IMR-90 (cell line): ENCODE measurements around the gene CKB. TPM values are rescaled to one million over a fixed set of nuclear protein-coding genes. Genes with fewer than 3 reads are reported as not detected.

Experiments used
- ATAC-seq: fragments of 200-7000 bp; cut with Tn5 transposase; 2 replicates; pipeline ENCODE4 v1.9.1; 2020; ENCODE audit warnings: low read depth, mild to moderate bottlenecking, moderate library complexity
- BruUV-seq: library from RNA; stranded (reverse); fragments of 400-500 nt; replicated peaks from 2 replicates; lab custom pipeline; 2021; lab: Mats Ljungman, UMichigan
- CTCF ChIA-PET: fragments of 300-600 bp; formaldehyde crosslinking; extraction: SDS; loops from one replicate; lab custom pipeline; 2021; ENCODE audit warnings: antibody characterized with exemption; lab: Yijun Ruan, JAX
- POLR2A ChIA-PET: fragments of 300-600 bp; sonication (Branson Sonifier 250); formaldehyde crosslinking; loops from one replicate; lab custom pipeline; 2022; ENCODE audit warnings: antibody characterized with exemption; ENCODE audit not compliant: unreplicated experiment; lab: Charles Lee
- DNase-seq: peaks from one replicate; pipeline ENCODE4 v3.0.0; 2013
- H2AFZ ChIP-seq: replicated peaks from 2 replicates; pipeline ENCODE3; 2013; ENCODE audit warnings: low read length, mild to moderate bottlenecking; ENCODE audit not compliant: poor library complexity
- H2AK5ac ChIP-seq: 2 replicates; pipeline ENCODE4 v1.6.1; 2013; ENCODE audit warnings: low read depth, low read length, inconsistent platforms
- H2AK9ac ChIP-seq: replicated peaks from 2 replicates; pipeline ENCODE3; 2013; ENCODE audit warnings: mild to moderate bottlenecking, low read depth, low read length, moderate library complexity; ENCODE audit not compliant: poor library complexity
- H2BK120ac ChIP-seq: 2 replicates; pipeline ENCODE4 v1.6.1; 2013; ENCODE audit warnings: low read depth, low read length, inconsistent platforms
- H2BK15ac ChIP-seq: 3 replicates; pipeline ENCODE4 v1.6.1; 2013; ENCODE audit warnings: low read depth, low read length, inconsistent platforms
- H2BK20ac ChIP-seq: 2 replicates; pipeline ENCODE4 v1.6.1; 2013; ENCODE audit warnings: low read depth, mild to moderate bottlenecking, inconsistent platforms, low read length, moderate library complexity
- H2BK5ac ChIP-seq: 2 replicates; pipeline ENCODE4 v1.6.1; 2013; ENCODE audit warnings: mild to moderate bottlenecking, low read depth, low read length, inconsistent platforms; ENCODE audit not compliant: poor library complexity, severe bottlenecking
- H3K14ac ChIP-seq: replicated peaks from 2 replicates; pipeline ENCODE4 v1.6.1; 2013; ENCODE audit warnings: low read depth, low read length, inconsistent platforms
- H3K18ac ChIP-seq: 2 replicates; pipeline ENCODE4 v1.6.1; 2013; ENCODE audit warnings: low read depth, low read length, control low read depth
- H3K23ac ChIP-seq: 2 replicates; pipeline ENCODE4 v1.6.1; 2013; ENCODE audit warnings: low read depth, low read length, inconsistent platforms
- H3K27ac ChIP-seq: 2 replicates; pipeline ENCODE4 v1.5.1; 2013; ENCODE audit warnings: mild to moderate bottlenecking, control low read depth, low read length; ENCODE audit not compliant: insufficient read depth
- H3K27me3 ChIP-seq: 2 replicates; pipeline ENCODE4 v1.6.1; 2013; ENCODE audit warnings: low read length; ENCODE audit not compliant: control insufficient read depth, insufficient read depth
- H3K36me3 ChIP-seq: 2 replicates; pipeline ENCODE4 v1.6.1; 2013; ENCODE audit warnings: low read length, mixed read lengths; ENCODE audit not compliant: control insufficient read depth, insufficient read depth
- H3K4ac ChIP-seq: 2 replicates; pipeline ENCODE4 v1.6.1; 2013; ENCODE audit warnings: low read depth, low read length, inconsistent platforms
- H3K4me1 ChIP-seq: 2 replicates; pipeline ENCODE4 v1.6.1; 2013; ENCODE audit warnings: low read length, mixed read lengths; ENCODE audit not compliant: control insufficient read depth, insufficient read depth
- H3K4me2 ChIP-seq: 2 replicates; pipeline ENCODE4 v1.6.1; 2013; ENCODE audit warnings: low read depth, mild to moderate bottlenecking, control low read depth, low read length, moderate library complexity
- H3K4me3 ChIP-seq: 2 replicates; pipeline ENCODE4 v1.5.1; 2013; ENCODE audit warnings: low read depth, mild to moderate bottlenecking, control low read depth, low read length, moderate library complexity; ENCODE audit not compliant: insufficient read depth
- H3K56ac ChIP-seq: 2 replicates; pipeline ENCODE4 v1.6.1; 2013; ENCODE audit warnings: low read length, inconsistent platforms; ENCODE audit not compliant: insufficient read depth; ENCODE audit errors: extremely low read depth
- H3K79me1 ChIP-seq, 2 experiments: 2 replicates each; pipeline ENCODE4 v1.6.1; 2013; ENCODE audit warnings: low read length in 2 of 2, inconsistent platforms in 1 of 2, low read depth in 1 of 2
- H3K9ac ChIP-seq: 2 replicates; pipeline ENCODE4 v1.6.1; 2013; ENCODE audit warnings: low read depth, low read length, control low read depth
- H3K9me1 ChIP-seq: 2 replicates; pipeline ENCODE4 v1.6.1; 2013; ENCODE audit warnings: low read length, inconsistent platforms; ENCODE audit not compliant: insufficient read depth
- H3K9me3 ChIP-seq: 2 replicates; pipeline ENCODE4 v1.6.1; 2013; ENCODE audit warnings: low read length; ENCODE audit not compliant: control insufficient read depth, insufficient read depth
- H4K20me1 ChIP-seq: 2 replicates; pipeline ENCODE4 v1.6.1; 2013; ENCODE audit warnings: low read length, inconsistent platforms; ENCODE audit not compliant: insufficient read depth
- H4K5ac ChIP-seq: 2 replicates; pipeline ENCODE4 v1.6.1; 2013; ENCODE audit warnings: mild to moderate bottlenecking, low read depth, low read length, control low read depth
- H4K8ac ChIP-seq, 2 experiments: 2 replicates each; pipeline ENCODE4 v1.6.1; 2013; ENCODE audit warnings: low read depth in 2 of 2, low read length in 2 of 2, control low read depth in 1 of 2, inconsistent platforms in 1 of 2
- H4K91ac ChIP-seq: 2 replicates; pipeline ENCODE4 v1.6.1; 2013; ENCODE audit warnings: low read depth, low read length, inconsistent platforms; ENCODE audit not compliant: insufficient read depth
- CEBPB ChIP-seq: IDR thresholded peaks from 2 replicates; pipeline ENCODE4 v1.6.1; 2012; ENCODE audit warnings: low read depth, low read length, improper control_type of control experiment
- FOS ChIP-seq: fragments of 150-350 bp; IDR thresholded peaks from 2 replicates; pipeline ENCODE4 v1.6.1; 2016; ENCODE audit warnings: low read depth, low read length
- RCOR1 ChIP-seq: IDR thresholded peaks from 2 replicates; pipeline ENCODE4 v1.6.1; 2012; ENCODE audit warnings: mild to moderate bottlenecking, low read length, improper control_type of control experiment; ENCODE audit not compliant: insufficient replicate concordance
- RFX5 ChIP-seq: IDR thresholded peaks from 2 replicates; pipeline ENCODE4 v1.8.0; 2012; ENCODE audit warnings: low read depth, mild to moderate bottlenecking, low read length, moderate library complexity
- WGBS, 2 experiments: methylation state at CpG; one replicate each; pipeline versions ENCODE4 v1.1.5 to v1.1.7; 2013; ENCODE audit warnings: missing lambda C conversion rate in 2 of 2; ENCODE audit not compliant: insufficient read length in 1 of 2; ENCODE audit errors: extremely low coverage in 2 of 2; 5-methylcytosine and 5-hydroxymethylcytosine counted together
- dilution Hi-C: fragments of 300-500 bp; cut with HindIII; formaldehyde crosslinking; loops from one replicate; pipeline ENCODE4 v1.14.3; 2018; ENCODE audit warnings: low sequenced_read_pairs; ENCODE audit not compliant: unreplicated experiment
- in situ Hi-C: fragments of 300-500 bp; cut with MboI; formaldehyde crosslinking; loops from 3 replicates; pipeline ENCODE4 v1.14.3; 2019; ENCODE audit warnings: low sequenced_read_pairs, inconsistent platforms, mixed read lengths
- intact Hi-C: fragments of 100-400 bp; cut with micrococcal nuclease; formaldehyde crosslinking; loops from 2 replicates; pipeline ENCODE4 v1.10.0; 2022
- polyA plus RNA-seq, 3 experiments: library from polyadenylated mRNA; depleted of rRNA; stranded (reverse); fragments of >200 nt; gene quantifications; 2 replicates each; pipeline ENCODE4 v1.2.3, GENCODE V29; 2012; ENCODE audit warnings: low replicate concordance in 1 of 3
- total RNA-seq: library from RNA; depleted of rRNA; stranded (reverse); fragments of >200 nt; gene quantifications from 2 replicates; pipeline ENCODE4 v1.2.3, GENCODE V29; 2012
- TF ChIP-seq, protein P1 (sequence below): fragments of 150-350 bp; IDR thresholded peaks from 2 replicates; pipeline ENCODE4 v1.6.1; 2016; ENCODE audit warnings: low read depth, mild to moderate bottlenecking, low read length, moderate library complexity, borderline replicate concordance

Gene CKB
- total and polyA plus RNA-seq, 2 of the 4 experiments (the other 2 are of a cell fraction) = 17.7 to 82.6 TPM

DNA sequence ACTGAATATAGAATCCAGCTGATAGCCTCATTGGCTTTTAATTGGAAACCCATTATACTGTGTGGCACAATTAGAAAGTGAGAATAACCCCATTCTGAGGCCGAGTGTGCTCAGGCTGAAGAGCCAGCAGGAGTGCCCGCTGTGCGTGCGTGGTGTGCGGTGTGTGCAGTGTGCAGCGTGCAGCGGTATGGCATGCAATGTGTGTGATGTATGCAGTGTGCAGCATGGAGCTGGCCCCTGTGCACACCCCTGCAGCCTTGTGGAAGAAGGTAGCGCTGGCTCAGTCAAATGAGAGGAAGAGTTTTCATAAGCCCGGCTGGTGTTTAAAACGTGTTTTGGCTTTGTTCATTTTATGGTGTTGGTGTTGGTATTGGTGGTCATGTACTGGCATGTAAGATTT lies 22.9 kb downstream of the CKB start (continued):
- TF ChIP-seq RCOR1 (no peak), RFX5 (no peak), FOS (no peak)
- TF ChIP-seq, protein P1, sequence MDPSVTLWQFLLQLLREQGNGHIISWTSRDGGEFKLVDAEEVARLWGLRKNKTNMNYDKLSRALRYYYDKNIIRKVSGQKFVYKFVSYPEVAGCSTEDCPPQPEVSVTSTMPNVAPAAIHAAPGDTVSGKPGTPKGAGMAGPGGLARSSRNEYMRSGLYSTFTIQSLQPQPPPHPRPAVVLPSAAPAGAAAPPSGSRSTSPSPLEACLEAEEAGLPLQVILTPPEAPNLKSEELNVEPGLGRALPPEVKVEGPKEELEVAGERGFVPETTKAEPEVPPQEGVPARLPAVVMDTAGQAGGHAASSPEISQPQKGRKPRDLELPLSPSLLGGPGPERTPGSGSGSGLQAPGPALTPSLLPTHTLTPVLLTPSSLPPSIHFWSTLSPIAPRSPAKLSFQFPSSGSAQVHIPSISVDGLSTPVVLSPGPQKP = no peak

DNA sequence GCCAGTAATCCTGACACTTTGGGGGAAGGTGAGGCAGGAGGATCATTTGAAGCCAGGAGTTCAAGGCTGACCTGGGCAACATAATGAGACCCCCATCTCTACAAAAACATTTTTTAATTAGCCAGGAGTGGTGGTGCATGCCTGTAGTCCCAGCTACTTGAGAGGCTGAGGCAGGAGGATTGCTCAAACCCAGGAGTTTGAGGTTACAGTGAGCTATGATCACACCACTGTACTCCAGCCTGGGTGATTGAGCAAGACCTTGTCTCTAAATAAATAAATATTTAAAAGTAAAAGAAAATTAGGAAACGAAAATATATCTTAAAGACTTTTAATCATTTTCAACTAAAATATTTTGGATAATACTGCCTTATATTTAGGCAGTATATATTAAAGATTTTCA lies 25.9 kb downstream of the CKB start:
- Histone ChIP-seq H3K4me1 (no peaks in the 10 kb centered on the region; the same call in 1 of the 2 replicates), H2BK5ac (no peak overlapping the region), H3K4me2 (no peak overlapping the region), H2BK20ac (no peak overlapping the region), H3K56ac (no peak overlapping the region), H3K27me3 (no peaks in the 10 kb centered on the region), H2AK5ac (no peak overlapping the region), H4K8ac (no peak overlapping the region), H3K9me3 (no peaks in the 10 kb centered on the region), H3K4me3 (no peak overlapping the region), H3K23ac (no peak overlapping the region), H4K20me1 (peaks cover 25% of the 10 kb centered on the region), H3K14ac (no peak overlapping the region), H3K4ac (no peak overlapping the region), H4K5ac (no peak overlapping the region), H3K79me1 (peaks cover 20 to 54% of the 10 kb centered on the region in 2 experiments), H4K91ac (no peak overlapping the region), H3K36me3 (peaks cover 52% of the 10 kb centered on the region), H3K9me1 (peaks cover 2% of the 10 kb centered on the region; the same call in 1 of the 2 replicates), H2BK15ac (no peak overlapping the region), H3K27ac (no peak overlapping the region), H2AFZ (no peak overlapping the region), H2AK9ac (no peak overlapping the region), H3K9ac (no peak overlapping the region), H2BK120ac (no peak overlapping the region), H3K18ac (no peak overlapping the region)
- peak; percentile 33 for DNase-seq
- in situ Hi-C loops (no loop called here), dilution Hi-C loops (no loop called here), intact Hi-C loops (no loop called here)
- POLR2A ChIA-PET = no interaction called here
- BruUV-seq = no TSS peak
- CTCF ChIA-PET = no interaction called here
- no peak for ATAC-seq
- peak; percentile 60 for TF ChIP-seq CEBPB
- TF ChIP-seq, protein P1 = no peak
- WGBS, 2 experiments = no CpG with 5 or more reads among the region's 1 CpG
